Activated naive CD4-positive, alpha-beta T cell treated with anti-CD3 and anti-CD28 coated beads, Interleukin-2, amount 50 U/mL, for 24 hours (primary cell): Measurements from ENCODE around the gene SATB1.
"Not testable (repeated sequence)": the region's sequence is repeated elsewhere in the genome, so short reads cannot be mapped to it uniquely, and the experiment has no call there.

Experiments used
- H3K27ac Mint-ChIP-seq: one replicate; pipeline ENCODE4 v1.8.0; 2021; ENCODE audit warnings: mild to moderate bottlenecking, mixed read lengths
- H3K27me3 Mint-ChIP-seq: one replicate; pipeline ENCODE4 v1.8.0; 2021; ENCODE audit warnings: mixed read lengths
- H3K36me3 Mint-ChIP-seq: one replicate; pipeline ENCODE4 v1.8.0; 2021; ENCODE audit warnings: mixed read lengths
- H3K4me1 Mint-ChIP-seq: one replicate; pipeline ENCODE4 v1.8.0; 2021; ENCODE audit warnings: mixed read lengths
- H3K4me3 Mint-ChIP-seq: one replicate; pipeline ENCODE4 v1.8.0; 2021; ENCODE audit warnings: mild to moderate bottlenecking, mixed read lengths
- H3K9me3 Mint-ChIP-seq: one replicate; pipeline ENCODE4 v1.8.0; 2021; ENCODE audit warnings: mixed read lengths

The SATB1 gene

DNA sequence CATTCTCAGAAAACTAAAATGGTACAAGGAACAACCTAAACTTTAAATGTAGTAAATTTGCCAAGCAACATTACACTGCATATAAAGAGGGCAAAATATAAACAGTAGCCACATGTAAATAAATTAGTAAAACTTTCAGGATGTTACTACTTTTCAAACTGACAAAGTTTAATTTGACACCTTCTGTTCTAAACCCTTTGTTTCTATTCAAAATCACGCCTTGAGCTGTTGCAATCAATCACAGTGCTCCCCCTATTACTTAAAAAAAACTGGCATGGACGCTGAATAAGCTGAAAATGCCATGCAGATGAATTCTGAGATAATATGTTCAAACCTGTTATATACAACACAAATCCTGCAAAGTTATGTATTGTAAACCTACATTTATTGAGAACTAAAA lies 69.3 kb downstream of the SATB1 start:
- Mint-ChIP-seq H3K36me3 (peaks cover 27% of the 10 kb centered on the region), H3K9me3 (no peaks in the 10 kb centered on the region), H3K4me3 (no peak overlapping the region), H3K27ac (peak overlapping the region; percentile 89), H3K27me3 (no peaks in the 10 kb centered on the region), H3K4me1 (peaks cover 58% of the 10 kb centered on the region)

DNA sequence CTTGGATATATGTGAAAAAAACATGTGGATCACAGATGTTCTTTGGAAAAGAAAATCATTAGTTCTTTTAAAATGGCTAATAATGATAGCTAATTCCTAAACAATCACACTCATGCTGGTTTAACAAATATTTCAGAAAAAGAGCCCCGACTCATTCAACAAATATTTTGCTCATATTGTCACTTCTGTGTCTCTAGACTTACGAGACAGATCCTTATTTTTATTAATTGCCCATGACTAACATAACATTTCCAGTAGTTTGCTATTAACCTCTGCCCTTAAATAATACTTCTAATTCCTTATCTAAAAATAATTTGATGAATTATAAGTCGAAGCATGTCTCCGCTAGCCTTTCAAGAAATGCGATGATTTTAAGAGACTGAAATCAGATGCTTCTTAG lies 70.4 kb downstream of the SATB1 start:
- Mint-ChIP-seq H3K4me1 (peaks cover 49% of the 10 kb centered on the region), H3K27me3 (no peaks in the 10 kb centered on the region), H3K36me3 (peaks cover 19% of the 10 kb centered on the region), H3K9me3 (no peaks in the 10 kb centered on the region), H3K27ac (no peak overlapping the region), H3K4me3 (no peak overlapping the region)

DNA sequence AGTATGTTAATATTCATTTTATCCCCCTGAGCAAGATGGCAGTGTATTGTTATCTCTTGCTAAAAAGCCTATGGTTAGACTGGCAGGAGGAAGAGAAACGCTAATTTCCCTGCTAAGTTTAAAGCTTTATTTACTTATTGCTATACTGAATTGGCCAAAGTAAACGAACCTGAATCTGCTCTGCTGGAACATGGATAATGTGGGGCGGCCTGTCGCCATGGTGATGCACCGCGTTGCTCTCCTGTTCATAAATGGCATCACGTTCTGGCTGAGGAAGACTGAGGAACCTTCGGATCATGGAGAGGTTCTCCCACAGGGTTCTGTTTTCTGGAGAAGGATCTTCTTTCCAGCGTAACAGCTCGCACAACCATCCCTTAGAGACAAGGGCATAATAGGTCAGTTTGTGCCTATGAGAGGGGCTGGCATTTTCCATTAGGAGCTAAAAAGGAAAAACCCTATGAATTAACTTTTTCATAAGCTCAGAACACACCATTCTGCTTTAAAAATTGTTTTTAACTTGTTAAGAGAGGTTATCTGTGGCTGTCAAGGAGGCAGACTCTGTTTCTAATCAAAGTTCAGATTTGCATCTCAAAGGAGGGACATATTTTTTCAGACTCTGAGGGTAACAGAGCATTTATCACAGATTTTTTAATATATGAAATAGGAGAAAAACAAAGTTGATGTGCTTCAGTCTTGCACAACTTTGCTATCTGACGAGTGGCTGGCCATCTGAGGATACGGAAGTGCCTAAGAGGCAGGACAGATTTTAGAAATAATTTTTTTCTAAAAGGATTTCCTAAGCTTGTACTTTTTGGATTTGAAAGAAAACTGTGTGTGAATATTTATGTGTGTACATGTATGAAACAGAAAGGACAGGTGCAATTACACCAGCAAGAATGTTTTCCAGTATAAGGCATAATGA lies 73.1 kb downstream of the SATB1 start:
- H3K9me3 Mint-ChIP-seq: no peaks in the 10 kb centered on the region
- H3K36me3 Mint-ChIP-seq: peaks cover 21% of the 10 kb centered on the region
- peaks cover 38% of the 10 kb centered on the region for H3K4me1 Mint-ChIP-seq
- no peak overlapping the region for H3K4me3 Mint-ChIP-seq
- peak overlapping the region; percentile 91 for H3K27ac Mint-ChIP-seq
- H3K27me3 Mint-ChIP-seq: no peaks in the 10 kb centered on the region

DNA sequence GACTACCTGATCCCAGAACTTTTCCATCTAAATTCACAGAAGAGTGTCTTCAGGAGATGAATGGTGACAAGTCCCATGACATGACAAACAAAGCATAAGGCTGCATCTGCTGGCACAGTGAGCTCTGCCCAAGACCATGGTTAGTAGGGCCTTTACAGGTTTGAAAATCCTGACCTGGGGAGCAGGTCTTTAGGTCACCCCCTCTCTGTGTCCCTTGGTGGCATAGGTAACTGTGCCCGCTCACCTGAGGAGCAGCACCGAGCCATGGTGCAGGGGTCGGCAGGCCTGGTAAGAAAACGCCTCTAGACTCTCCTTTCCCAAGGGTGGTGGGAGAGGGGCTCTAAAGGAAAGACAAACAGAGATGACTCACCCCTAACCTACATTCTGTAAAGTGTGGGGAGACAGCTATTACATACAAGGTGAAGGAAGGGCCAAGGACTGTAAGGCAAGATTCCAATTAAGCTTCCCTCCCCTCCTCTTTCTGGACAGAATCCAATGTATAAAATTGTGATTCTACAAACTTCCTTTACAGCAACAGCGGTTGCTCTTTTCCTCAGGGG lies 74.0 kb downstream of the SATB1 start:
- H3K4me1 Mint-ChIP-seq: peaks cover 37% of the 10 kb centered on the region

GRCh38 chr3:18349197-18349798 lies 75.8 kb downstream of the SATB1 start:
- H3K4me1 Mint-ChIP-seq: peaks cover 41% of the 10 kb centered on the region
- no peaks in the 10 kb centered on the region for H3K27me3 Mint-ChIP-seq
- H3K4me3 Mint-ChIP-seq: no peak overlapping the region
- H3K9me3 Mint-ChIP-seq: no peaks in the 10 kb centered on the region
- peak overlapping the region; percentile 42 for H3K27ac Mint-ChIP-seq
- H3K36me3 Mint-ChIP-seq: peaks cover 19% of the 10 kb centered on the region

More for the DNA sequence above, 74.0 kb downstream of the SATB1 start:
- Mint-ChIP-seq H3K36me3 (peaks cover 21% of the 10 kb centered on the region), H3K9me3 (no peaks in the 10 kb centered on the region), H3K27me3 (no peaks in the 10 kb centered on the region), H3K4me3 (no peak overlapping the region), H3K27ac (peak overlapping the region; percentile 77)

DNA sequence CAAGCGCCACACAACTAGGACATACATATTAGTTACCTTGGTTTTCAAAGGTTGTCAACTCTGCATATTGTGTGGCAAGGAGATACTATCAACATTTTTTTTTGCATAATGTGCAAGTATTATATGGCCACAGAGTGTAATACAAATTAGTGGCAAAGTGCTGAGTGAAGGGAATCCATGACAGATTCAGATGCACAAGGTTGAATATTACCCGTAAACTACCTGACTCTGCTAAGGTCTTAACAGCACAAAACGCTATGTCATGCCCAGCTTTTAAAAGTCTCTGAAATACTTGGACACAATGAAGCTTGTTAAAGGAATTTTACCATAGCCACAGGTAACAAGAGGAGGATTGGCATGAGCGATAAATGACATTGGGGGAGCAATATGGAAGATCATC lies 79.0 kb downstream of the SATB1 start:
- H3K4me3 Mint-ChIP-seq: no peak overlapping the region
- no peaks in the 10 kb centered on the region for H3K27me3 Mint-ChIP-seq
- H3K9me3 Mint-ChIP-seq: no peaks in the 10 kb centered on the region
- peaks cover 8% of the 10 kb centered on the region for H3K36me3 Mint-ChIP-seq
- peaks cover 38% of the 10 kb centered on the region for H3K4me1 Mint-ChIP-seq
- peak overlapping the region; percentile 35 for H3K27ac Mint-ChIP-seq

- peaks cover 8% of the 10 kb centered on the region for H3K36me3 Mint-ChIP-seq
- no peak overlapping the region for H3K27ac Mint-ChIP-seq
- H3K9me3 Mint-ChIP-seq: no peaks in the 10 kb centered on the region
- no peak overlapping the region for H3K4me3 Mint-ChIP-seq
- peaks cover 38% of the 10 kb centered on the region for H3K4me1 Mint-ChIP-seq
- no peaks in the 10 kb centered on the region for H3K27me3 Mint-ChIP-seq
Measured at GRCh38 chr3:18345015-18345367, 80.1 kb downstream of the SATB1 start.

DNA sequence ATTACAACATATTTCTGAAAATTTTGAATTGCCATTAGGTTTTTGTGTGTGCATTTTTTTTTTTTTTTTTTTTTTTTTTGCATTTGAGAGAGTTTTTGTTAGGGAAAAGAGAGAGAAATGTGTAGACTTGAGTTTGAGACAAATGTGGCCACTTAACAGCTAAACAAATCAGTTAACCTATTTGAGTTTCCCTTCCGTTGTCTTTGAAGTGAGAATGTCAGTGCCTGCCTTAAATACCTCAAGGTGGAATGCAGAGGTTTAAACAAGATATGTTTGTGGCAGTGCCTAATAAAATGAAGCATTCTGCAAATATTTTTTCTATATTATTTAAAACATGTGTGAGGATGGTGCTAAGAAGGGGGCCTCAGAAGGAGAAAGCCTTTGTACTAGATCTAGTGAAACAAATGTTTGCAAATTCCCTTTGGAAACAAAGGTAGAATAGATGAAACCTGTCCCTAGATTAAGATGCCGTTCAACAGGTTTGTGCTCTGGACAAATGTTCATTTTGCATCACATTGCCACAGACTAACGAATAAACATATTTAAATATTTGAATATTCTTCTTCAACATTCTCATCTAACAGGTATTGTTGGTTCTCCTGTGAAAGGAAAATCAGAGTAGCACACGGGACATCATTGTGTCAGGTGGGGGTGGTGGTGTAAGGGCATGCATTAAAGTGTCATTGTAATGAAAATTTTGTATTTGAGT lies 80.7 kb downstream of the SATB1 start:
- Mint-ChIP-seq H3K4me1 (peaks cover 33% of the 10 kb centered on the region), H3K27ac (no peak overlapping the region), H3K4me3 (no peak overlapping the region), H3K27me3 (no peaks in the 10 kb centered on the region), H3K36me3 (peaks cover 4% of the 10 kb centered on the region), H3K9me3 (no peaks in the 10 kb centered on the region)

DNA sequence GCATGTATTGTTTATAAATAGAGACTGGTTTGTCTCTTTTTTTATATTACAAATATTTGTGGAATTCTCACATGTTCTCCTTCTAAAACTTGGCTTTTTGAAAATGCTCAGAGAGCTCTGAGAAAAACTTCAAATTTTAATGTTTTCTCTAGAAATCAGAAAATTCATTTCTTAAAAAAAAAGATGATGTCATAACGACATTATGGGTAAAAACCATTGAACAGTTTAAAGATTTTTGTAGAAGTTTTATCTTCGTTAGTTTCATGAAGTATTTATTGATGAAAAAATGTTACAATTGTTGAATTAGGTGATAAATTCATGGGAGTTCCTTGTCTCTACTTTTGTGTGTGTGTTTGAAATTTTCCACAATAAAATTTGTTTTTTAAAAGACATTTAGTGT lies 81.3 kb downstream of the SATB1 start:
- no peaks in the 10 kb centered on the region for H3K36me3 Mint-ChIP-seq
- H3K27ac Mint-ChIP-seq: no peak overlapping the region
- H3K4me1 Mint-ChIP-seq: peaks cover 29% of the 10 kb centered on the region
- no peaks in the 10 kb centered on the region for H3K27me3 Mint-ChIP-seq
- H3K4me3 Mint-ChIP-seq: no peak overlapping the region
- no peaks in the 10 kb centered on the region for H3K9me3 Mint-ChIP-seq

DNA sequence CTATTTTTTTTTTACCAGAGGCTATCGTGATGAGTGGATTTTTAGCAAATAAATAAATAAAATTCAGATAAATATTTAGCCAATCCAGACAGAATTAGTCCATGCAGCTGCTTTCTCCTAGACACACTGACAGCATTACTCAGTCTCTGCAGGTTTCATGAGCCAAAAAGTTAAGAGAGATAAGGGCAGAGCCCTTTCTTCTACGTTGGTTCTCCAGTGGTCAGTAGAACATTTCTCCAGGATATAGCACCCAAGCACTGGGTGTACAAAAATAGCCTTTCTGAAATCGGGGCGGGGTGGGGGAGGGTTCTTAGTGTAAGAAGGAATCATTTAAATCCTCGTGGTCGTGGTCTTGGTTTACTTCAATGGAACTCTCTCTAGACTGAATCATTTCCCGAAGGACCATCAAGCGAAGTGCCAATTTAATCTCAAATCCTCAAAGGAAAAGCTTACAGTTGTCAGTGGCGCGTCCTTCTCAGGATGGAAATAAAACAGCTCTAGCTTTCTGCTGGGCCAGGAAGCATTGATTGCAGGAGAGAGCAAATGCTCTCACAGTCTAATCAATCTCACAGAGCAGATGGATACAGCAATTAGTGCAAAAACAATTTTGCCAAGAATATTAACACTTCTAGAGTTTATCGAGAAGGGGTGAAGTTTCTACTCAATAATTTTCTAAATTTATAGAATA lies 86.2 kb downstream of the SATB1 start:
- no peaks in the 10 kb centered on the region for H3K9me3 Mint-ChIP-seq
- H3K4me1 Mint-ChIP-seq: peaks cover 20% of the 10 kb centered on the region
- no peaks in the 10 kb centered on the region for H3K27me3 Mint-ChIP-seq
- no peak overlapping the region for H3K4me3 Mint-ChIP-seq
- no peak overlapping the region for H3K27ac Mint-ChIP-seq
- no peaks in the 10 kb centered on the region for H3K36me3 Mint-ChIP-seq

DNA sequence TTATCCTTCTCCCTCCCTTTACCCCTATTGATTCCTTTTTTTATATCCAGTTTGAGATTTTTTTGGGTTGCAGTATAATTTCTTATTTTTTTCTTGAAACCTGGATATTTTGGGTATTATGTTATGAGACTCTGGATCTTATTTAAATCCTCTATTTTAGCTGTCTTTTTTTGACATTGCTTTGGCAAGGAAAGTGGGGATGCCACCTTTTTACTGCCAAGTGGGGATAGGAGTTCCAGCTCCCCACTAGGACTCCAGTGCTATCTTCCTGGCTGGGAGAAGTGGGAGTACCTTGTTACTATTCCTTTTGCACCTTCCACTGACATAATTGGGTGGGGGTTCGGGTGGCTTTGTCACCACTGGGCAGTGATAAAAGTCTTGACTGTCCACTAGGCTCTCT lies 87.9 kb downstream of the SATB1 start:
- no peaks in the 10 kb centered on the region for H3K9me3 Mint-ChIP-seq
- H3K36me3 Mint-ChIP-seq: no peaks in the 10 kb centered on the region
- no peak overlapping the region for H3K4me3 Mint-ChIP-seq
- H3K4me1 Mint-ChIP-seq: peaks cover 16% of the 10 kb centered on the region
- no peak overlapping the region for H3K27ac Mint-ChIP-seq
- no peaks in the 10 kb centered on the region for H3K27me3 Mint-ChIP-seq

GRCh38 chr3:18334837-18335601 lies 90.1 kb downstream of the SATB1 start:
- Mint-ChIP-seq H3K27ac (no peak overlapping the region), H3K9me3 (no peaks in the 10 kb centered on the region), H3K4me3 (no peak overlapping the region), H3K4me1 (peaks cover 16% of the 10 kb centered on the region), H3K27me3 (no peaks in the 10 kb centered on the region), H3K36me3 (peaks cover 4% of the 10 kb centered on the region)

- peaks cover 14% of the 10 kb centered on the region for H3K36me3 Mint-ChIP-seq
- H3K27ac Mint-ChIP-seq, H3K4me3 Mint-ChIP-seq, H3K27me3 Mint-ChIP-seq, H3K9me3 Mint-ChIP-seq: not testable (repeated sequence)
- peaks cover 14% of the 10 kb centered on the region for H3K4me1 Mint-ChIP-seq
Measured at GRCh38 chr3:18330772-18331441, 94.2 kb downstream of the SATB1 start.

GRCh38 chr3:18308096-18308650 lies 117.0 kb downstream of the SATB1 start:
- Mint-ChIP-seq H3K36me3 (no peaks in the 10 kb centered on the region), H3K27ac (no peak overlapping the region), H3K9me3 (no peaks in the 10 kb centered on the region), H3K4me3 (no peak overlapping the region), H3K4me1 (no peaks in the 10 kb centered on the region), H3K27me3 (no peaks in the 10 kb centered on the region)
